ENCODE data around the gene PICALM. TPM values are rescaled to one million over a fixed set of nuclear protein-coding genes. Genes with fewer than 3 reads are reported as not detected.

PICALM gene
- total and polyA plus RNA-seq, 2 of the 13 experiments (the other 11 are each of a cell fraction or from before 2014, with no cell fraction given), result 97.6 to 154 TPM

DNA sequence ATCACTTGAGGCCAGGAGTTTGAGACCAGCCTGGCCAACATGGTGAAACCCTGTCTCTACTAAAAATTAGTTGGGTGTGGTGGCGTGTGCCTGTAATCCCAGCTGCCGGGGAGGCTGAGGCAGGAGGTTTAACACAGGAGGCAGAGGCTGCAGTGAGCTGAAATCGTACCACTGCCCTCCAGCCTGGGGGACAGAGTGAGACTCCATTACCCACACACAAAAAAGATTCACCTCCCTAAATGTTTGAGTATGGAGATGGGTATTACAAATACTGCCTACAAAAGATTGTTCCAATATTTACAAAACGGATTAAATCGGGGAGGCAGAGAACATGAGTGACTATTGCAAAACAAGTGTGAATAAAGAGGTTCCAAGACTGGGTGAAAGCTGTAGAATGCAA lies 98.3 kb downstream of the PICALM start (continued):
- TF ChIP-seq, protein P1, sequence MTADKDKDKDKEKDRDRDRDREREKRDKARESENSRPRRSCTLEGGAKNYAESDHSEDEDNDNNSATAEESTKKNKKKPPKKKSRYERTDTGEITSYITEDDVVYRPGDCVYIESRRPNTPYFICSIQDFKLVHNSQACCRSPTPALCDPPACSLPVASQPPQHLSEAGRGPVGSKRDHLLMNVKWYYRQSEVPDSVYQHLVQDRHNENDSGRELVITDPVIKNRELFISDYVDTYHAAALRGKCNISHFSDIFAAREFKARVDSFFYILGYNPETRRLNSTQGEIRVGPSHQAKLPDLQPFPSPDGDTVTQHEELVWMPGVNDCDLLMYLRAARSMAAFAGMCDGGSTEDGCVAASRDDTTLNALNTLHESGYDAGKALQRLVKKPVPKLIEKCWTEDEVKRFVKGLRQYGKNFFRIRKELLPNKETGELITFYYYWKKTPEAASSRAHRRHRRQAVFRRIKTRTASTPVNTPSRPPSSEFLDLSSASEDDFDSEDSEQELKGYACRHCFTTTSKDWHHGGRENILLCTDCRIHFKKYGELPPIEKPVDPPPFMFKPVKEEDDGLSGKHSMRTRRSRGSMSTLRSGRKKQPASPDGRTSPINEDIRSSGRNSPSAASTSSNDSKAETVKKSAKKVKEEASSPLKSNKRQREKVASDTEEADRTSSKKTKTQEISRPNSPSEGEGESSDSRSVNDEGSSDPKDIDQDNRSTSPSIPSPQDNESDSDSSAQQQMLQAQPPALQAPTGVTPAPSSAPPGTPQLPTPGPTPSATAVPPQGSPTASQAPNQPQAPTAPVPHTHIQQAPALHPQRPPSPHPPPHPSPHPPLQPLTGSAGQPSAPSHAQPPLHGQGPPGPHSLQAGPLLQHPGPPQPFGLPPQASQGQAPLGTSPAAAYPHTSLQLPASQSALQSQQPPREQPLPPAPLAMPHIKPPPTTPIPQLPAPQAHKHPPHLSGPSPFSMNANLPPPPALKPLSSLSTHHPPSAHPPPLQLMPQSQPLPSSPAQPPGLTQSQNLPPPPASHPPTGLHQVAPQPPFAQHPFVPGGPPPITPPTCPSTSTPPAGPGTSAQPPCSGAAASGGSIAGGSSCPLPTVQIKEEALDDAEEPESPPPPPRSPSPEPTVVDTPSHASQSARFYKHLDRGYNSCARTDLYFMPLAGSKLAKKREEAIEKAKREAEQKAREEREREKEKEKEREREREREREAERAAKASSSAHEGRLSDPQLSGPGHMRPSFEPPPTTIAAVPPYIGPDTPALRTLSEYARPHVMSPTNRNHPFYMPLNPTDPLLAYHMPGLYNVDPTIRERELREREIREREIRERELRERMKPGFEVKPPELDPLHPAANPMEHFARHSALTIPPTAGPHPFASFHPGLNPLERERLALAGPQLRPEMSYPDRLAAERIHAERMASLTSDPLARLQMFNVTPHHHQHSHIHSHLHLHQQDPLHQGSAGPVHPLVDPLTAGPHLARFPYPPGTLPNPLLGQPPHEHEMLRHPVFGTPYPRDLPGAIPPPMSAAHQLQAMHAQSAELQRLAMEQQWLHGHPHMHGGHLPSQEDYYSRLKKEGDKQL (CRISPR knock-in tag; IDR thresholded peaks at IDR 0.05; ENCODE audit: low read depth), result 0 out of 2 replicates have a peak, but pooled peaks have one; percentile 57
- no peak for TF ChIP-seq ZFY (CRISPR knock-in tag; IDR thresholded peaks at IDR 0.05)
- peak; percentile 33; the same call in 1 of the 2 replicates for TF ChIP-seq ZBTB25 (CRISPR knock-in tag; IDR thresholded peaks at IDR 0.05)
- TF ChIP-seq ZNF687 (CRISPR knock-in tag; IDR thresholded peaks at IDR 0.05), result peak; percentile 24; the same call in 1 of the 2 replicates
- TF ChIP-seq TBX3 (IDR thresholded peaks at IDR 0.05; ENCODE audit: borderline replicate concordance), result peak; percentile 74; the same call in 1 of the 2 replicates
- TF ChIP-seq PITX1 (CRISPR knock-in tag; IDR thresholded peaks at IDR 0.05), result peak; percentile 55
- peak; percentile 82 for TF ChIP-seq CEBPB (IDR thresholded peaks at IDR 0.05; ENCODE audit: borderline replicate concordance, low read depth, low read length)
- 0 out of 2 replicates have a peak, but pooled peaks have one; percentile 21 for TF ChIP-seq ZFP1 (CRISPR knock-in tag; IDR thresholded peaks at IDR 0.05)
- no peak for TF ChIP-seq ZSCAN22 (CRISPR knock-in tag; IDR thresholded peaks at IDR 0.05)
- peak; percentile 61; the same call in 1 of the 2 replicates for TF ChIP-seq PATZ1 (CRISPR knock-in tag; IDR thresholded peaks at IDR 0.05)
- TF ChIP-seq ZMYM4 (CRISPR knock-in tag; IDR thresholded peaks at IDR 0.05), result peak; percentile 76
- no peak for TF ChIP-seq ZFP36L2 (CRISPR knock-in tag; IDR thresholded peaks at IDR 0.05)
- peak; percentile 68 for TF ChIP-seq PPARG (CRISPR knock-in tag; conservative IDR thresholded peaks at IDR 0.05)
- peak; percentile 12; the same call in 1 of the 2 replicates for TF ChIP-seq TARDBP (CRISPR knock-in tag; IDR thresholded peaks at IDR 0.05)
- no peak for TF ChIP-seq ZBTB49 (CRISPR knock-in tag; IDR thresholded peaks at IDR 0.05; ENCODE audit: borderline replicate concordance)
